Ascending aorta (tissue), 2 donors: ENCODE measurements around the gene GATAD2A. TPM values are rescaled to one million over a fixed set of nuclear protein-coding genes. Genes with fewer than 3 reads are reported as not detected.
A peak's percentile ranks its signal among the peaks of the same experiment; 100 is the strongest.

Experiments
- DNase-seq, 2 donors: peaks; one replicate each; pipeline ENCODE4 v3.0.0-alpha.2; 2019; ENCODE audit warnings: low spot score in 2 of 2
- H3K27ac ChIP-seq, 2 donors: fragments of 200-600 bp; sonication (generic); one replicate each; pipeline ENCODE4 v1.5.1; 2016 to 2017; ENCODE audit warnings: mild to moderate bottlenecking in 1 of 2
- H3K27me3 ChIP-seq: fragments of 200-600 bp; sonication (generic); one replicate; pipeline ENCODE4 v1.5.1; 2017
- H3K36me3 ChIP-seq, 2 donors: fragments of 200-600 bp; sonication (generic); one replicate each; pipeline ENCODE4 v1.5.1; 2016
- H3K4me1 ChIP-seq, 2 donors: fragments of 200-600 bp; sonication (generic); one replicate each; pipeline ENCODE4 v1.5.1; 2016 to 2017; ENCODE audit warnings: mild to moderate bottlenecking in 1 of 2
- H3K4me3 ChIP-seq, 2 donors: fragments of 200-600 bp; sonication (generic); one replicate each; pipeline ENCODE4 v1.5.1; 2016 to 2017; ENCODE audit warnings: mild to moderate bottlenecking in 1 of 2
- H3K9me3 ChIP-seq, 2 donors: fragments of 200-600 bp; sonication (generic); one replicate each; pipeline ENCODE4 v1.5.1; 2016
- CTCF ChIP-seq, 3 experiments: fragments of 200-600 bp in 2 of 3; fragments of 450-650 bp in 1 of 3; sonication (generic) in 2 of 3; IDR thresholded peaks; one replicate each; pipeline ENCODE4 v1.5.1; 2016 to 2019; ENCODE audit warnings: antibody characterized with exemption in 3 of 3, mild to moderate bottlenecking in 1 of 3, moderate library complexity in 1 of 3
- intact Hi-C: fragments of 100-400 bp; cut with DNase I; formaldehyde crosslinking; loops from one replicate; pipeline ENCODE4 v1.15.1; 2023
- total RNA-seq: library from RNA; depleted of rRNA; stranded (reverse); fragments of >200 nt; gene quantifications from one replicate; pipeline ENCODE4 v1.1.0, GENCODE V29; 2016

Gene GATAD2A
- total RNA-seq, 1 donor from 2014 or later: 63.3 TPM

GRCh38 chr19:19417628-19418245 lies 12.3 kb downstream of the GATAD2A start:
- peaks cover 3 to 16% of the 10 kb centered on the region in 2 donors for H3K4me1 ChIP-seq
- H3K4me3 ChIP-seq: no peak overlapping the region
- no peaks in the 10 kb centered on the region for H3K36me3 ChIP-seq
- intact Hi-C loops: no loop called here
- DNase-seq: no peak
- H3K27me3 ChIP-seq: no peaks in the 10 kb centered on the region
- no peak overlapping the region for H3K27ac ChIP-seq
- TF ChIP-seq CTCF (IDR thresholded peaks at IDR 0.05): no peak
- H3K9me3 ChIP-seq: no peaks in the 10 kb centered on the region

GRCh38 chr19:19418555-19419260 lies 13.2 kb downstream of the GATAD2A start:
- Histone ChIP-seq H3K36me3 (no peaks in the 10 kb centered on the region), H3K4me1 (peaks cover 3 to 19% of the 10 kb centered on the region in 2 donors), H3K27me3 (no peaks in the 10 kb centered on the region), H3K9me3 (no peaks in the 10 kb centered on the region), H3K27ac (no peak overlapping the region), H3K4me3 (no peak overlapping the region)
- no peak for TF ChIP-seq CTCF (IDR thresholded peaks at IDR 0.05)
- DNase-seq: no peak
- intact Hi-C loops: no loop called here

- Histone ChIP-seq H3K4me3 (no peak overlapping the region), H3K36me3 (no peaks in the 10 kb centered on the region), H3K4me1 (peaks cover 3 to 26% of the 10 kb centered on the region in 2 donors), H3K27me3 (no peaks in the 10 kb centered on the region), H3K27ac (no peak overlapping the region), H3K9me3 (no peaks in the 10 kb centered on the region)
- no peak for DNase-seq
- intact Hi-C loops: no loop called here
- TF ChIP-seq CTCF (IDR thresholded peaks at IDR 0.05): no peak
Observed at GRCh38 chr19:19420570-19421298, 15.3 kb downstream of the GATAD2A start.

GRCh38 chr19:19421299-19421696 lies 15.8 kb downstream of the GATAD2A start:
- no peak overlapping the region for H3K27ac ChIP-seq
- intact Hi-C loops: no loop called here
- no peaks in the 10 kb centered on the region for H3K36me3 ChIP-seq
- H3K4me3 ChIP-seq: no peak overlapping the region
- H3K27me3 ChIP-seq: no peaks in the 10 kb centered on the region
- H3K9me3 ChIP-seq: no peaks in the 10 kb centered on the region
- peaks cover 3 to 29% of the 10 kb centered on the region in 2 donors for H3K4me1 ChIP-seq
- TF ChIP-seq CTCF (IDR thresholded peaks at IDR 0.05): no peak
- DNase-seq: no peak

GRCh38 chr19:19422156-19422555 lies 16.7 kb downstream of the GATAD2A start:
- H3K27ac ChIP-seq: peak overlapping the region in 1 of 2 donors; percentile 67

More at GRCh38 chr19:19422156-19422555, 16.7 kb downstream of the GATAD2A start:
- Histone ChIP-seq H3K27me3 (no peaks in the 10 kb centered on the region), H3K9me3 (no peaks in the 10 kb centered on the region), H3K4me1 (peaks cover 3 to 28% of the 10 kb centered on the region in 2 donors), H3K36me3 (no peaks in the 10 kb centered on the region), H3K4me3 (no peak overlapping the region)
- no peak for TF ChIP-seq CTCF (IDR thresholded peaks at IDR 0.05)
- DNase-seq: no peak
- intact Hi-C loops: no loop called here
